ENCODE measurements around the gene MPND.

Gene MPND

DNA sequence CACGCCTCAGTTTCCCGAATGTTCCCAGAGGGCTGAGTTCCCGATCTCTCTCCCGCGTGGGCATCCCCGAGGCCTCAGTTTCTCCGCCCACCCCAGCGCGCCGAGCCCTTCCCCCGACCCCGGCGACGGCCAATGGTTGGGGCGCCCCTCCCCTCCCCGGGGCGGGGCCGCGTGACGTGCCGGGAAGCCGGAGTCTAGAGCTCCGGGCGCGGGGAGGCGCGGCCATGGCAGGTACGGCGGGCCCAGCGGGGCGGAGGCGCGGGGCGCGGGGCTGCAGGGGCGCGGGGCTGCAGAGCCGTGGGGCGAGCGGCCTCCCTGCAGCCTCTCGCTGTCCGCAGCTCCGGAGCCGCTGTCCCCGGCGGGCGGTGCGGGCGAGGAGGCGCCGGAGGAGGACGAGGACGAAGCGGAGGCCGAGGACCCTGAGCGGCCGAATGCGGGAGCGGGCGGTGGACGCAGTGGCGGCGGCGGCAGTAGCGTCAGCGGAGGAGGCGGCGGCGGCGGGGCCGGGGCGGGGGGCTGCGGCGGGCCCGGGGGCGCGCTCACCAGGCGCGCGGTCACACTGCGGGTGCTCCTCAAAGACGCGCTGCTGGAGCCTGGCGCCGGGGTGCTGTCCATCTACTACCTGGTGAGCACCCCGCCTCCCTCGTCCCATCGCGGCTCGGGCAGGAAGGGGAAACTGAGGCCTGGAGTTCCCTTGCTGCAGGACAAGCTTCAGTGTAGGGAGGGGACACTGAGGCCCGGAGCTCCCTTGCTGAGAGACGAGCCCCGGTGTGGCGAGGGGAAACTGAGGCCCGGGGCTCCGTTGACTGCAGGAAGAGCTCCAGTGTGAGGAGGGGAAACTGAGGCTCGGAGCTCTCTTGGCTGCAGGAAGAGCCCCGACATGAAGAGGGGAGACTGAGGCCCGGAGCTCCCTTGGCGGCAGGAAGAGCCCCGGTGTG lies at the start of gene MPND:
TSS of gene MPND (plus strand) at position 193 of the 938 bp plus-strand sequence. CDS start at position 225, 32 bp downstream.
- H3K4me3 ChIP-seq (ENCODE audit: low read depth, low read length, poor library complexity, severe bottlenecking) = peak within 1 kb of the TSS; percentile 87
- peak within 1 kb of the TSS; percentile 86 for H3K27ac ChIP-seq (ENCODE audit: low read depth, low read length, poor library complexity, severe bottlenecking)
- H3K27me3 ChIP-seq (ENCODE audit: insufficient read depth, low read length) = no peaks in the 10 kb centered on the region
- TF ChIP-seq EZH2 (IDR thresholded peaks at IDR 0.05; ENCODE audit: borderline replicate concordance, low read length) = no peak
- TF ChIP-seq, protein P1, sequence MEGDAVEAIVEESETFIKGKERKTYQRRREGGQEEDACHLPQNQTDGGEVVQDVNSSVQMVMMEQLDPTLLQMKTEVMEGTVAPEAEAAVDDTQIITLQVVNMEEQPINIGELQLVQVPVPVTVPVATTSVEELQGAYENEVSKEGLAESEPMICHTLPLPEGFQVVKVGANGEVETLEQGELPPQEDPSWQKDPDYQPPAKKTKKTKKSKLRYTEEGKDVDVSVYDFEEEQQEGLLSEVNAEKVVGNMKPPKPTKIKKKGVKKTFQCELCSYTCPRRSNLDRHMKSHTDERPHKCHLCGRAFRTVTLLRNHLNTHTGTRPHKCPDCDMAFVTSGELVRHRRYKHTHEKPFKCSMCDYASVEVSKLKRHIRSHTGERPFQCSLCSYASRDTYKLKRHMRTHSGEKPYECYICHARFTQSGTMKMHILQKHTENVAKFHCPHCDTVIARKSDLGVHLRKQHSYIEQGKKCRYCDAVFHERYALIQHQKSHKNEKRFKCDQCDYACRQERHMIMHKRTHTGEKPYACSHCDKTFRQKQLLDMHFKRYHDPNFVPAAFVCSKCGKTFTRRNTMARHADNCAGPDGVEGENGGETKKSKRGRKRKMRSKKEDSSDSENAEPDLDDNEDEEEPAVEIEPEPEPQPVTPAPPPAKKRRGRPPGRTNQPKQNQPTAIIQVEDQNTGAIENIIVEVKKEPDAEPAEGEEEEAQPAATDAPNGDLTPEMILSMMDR (IDR thresholded peaks at IDR 0.05; ENCODE audit: low read length) = no peak
- no peaks in the 10 kb centered on the region for H3F3A ChIP-seq (ENCODE audit: insufficient read depth, low read length)
- H4K20me1 ChIP-seq (ENCODE audit: insufficient read depth, low read length) = no peaks in the 10 kb centered on the region
- no peaks in the 10 kb centered on the region for H3K9me2 ChIP-seq (ENCODE audit: low read depth, low read length)
- no peaks in the 10 kb centered on the region for H3K79me2 ChIP-seq (ENCODE audit: insufficient read depth, low read length)
- H3K4me2 ChIP-seq (ENCODE audit: low read length) = peak within 1 kb of the TSS; percentile 79
- H2AFZ ChIP-seq (ENCODE audit: low read length) = peak within 1 kb of the TSS; percentile 93
- H3K9ac ChIP-seq (ENCODE audit: low read length) = peak within 1 kb of the TSS; percentile 87
- H3K36me3 ChIP-seq (ENCODE audit: insufficient read depth, low read length) = peaks cover 15% of the 10 kb centered on the region
- no peaks in the 10 kb centered on the region for H3K9me3 ChIP-seq (ENCODE audit: low read length)
- H3K4me1 ChIP-seq (ENCODE audit: insufficient read depth, low read length, severe bottlenecking) = peaks cover 14% of the 10 kb centered on the region

GRCh38 chr19:4294389-4294788 lies 49.0 kb upstream of the MPND start:
- Histone ChIP-seq H3K27ac (ENCODE audit: low read depth, low read length, poor library complexity, severe bottlenecking) (no peak overlapping the region), H3K27me3 (ENCODE audit: insufficient read depth, low read length) (peaks cover 4% of the 10 kb centered on the region; the same call in 1 of the 2 replicates), H3K9ac (ENCODE audit: low read length) (no peak overlapping the region), H3F3A (ENCODE audit: insufficient read depth, low read length) (no peaks in the 10 kb centered on the region), H3K4me2 (ENCODE audit: low read length) (no peak overlapping the region), H4K20me1 (ENCODE audit: insufficient read depth, low read length) (no peaks in the 10 kb centered on the region), H3K9me3 (ENCODE audit: low read length) (no peaks in the 10 kb centered on the region), H3K4me3 (ENCODE audit: low read depth, low read length, poor library complexity, severe bottlenecking) (no peak overlapping the region), H3K9me2 (ENCODE audit: low read depth, low read length) (no peaks in the 10 kb centered on the region), H2AFZ (ENCODE audit: low read length) (no peak overlapping the region), H3K36me3 (ENCODE audit: insufficient read depth, low read length) (no peaks in the 10 kb centered on the region), H3K4me1 (ENCODE audit: insufficient read depth, low read length, severe bottlenecking) (peaks cover 7% of the 10 kb centered on the region), H3K79me2 (ENCODE audit: insufficient read depth, low read length) (no peaks in the 10 kb centered on the region)
- TF ChIP-seq, protein P1 (IDR thresholded peaks at IDR 0.05; ENCODE audit: low read length) = no peak
- no peak for TF ChIP-seq EZH2 (IDR thresholded peaks at IDR 0.05; ENCODE audit: borderline replicate concordance, low read length)

GRCh38 chr19:4295972-4296771 lies 47.2 kb upstream of the MPND start:
- Histone ChIP-seq H3K4me3 (ENCODE audit: low read depth, low read length, poor library complexity, severe bottlenecking) (no peak overlapping the region), H3K36me3 (ENCODE audit: insufficient read depth, low read length) (no peaks in the 10 kb centered on the region)

More at GRCh38 chr19:4295972-4296771, 47.2 kb upstream of the MPND start:
- TF ChIP-seq EZH2 (IDR thresholded peaks at IDR 0.05; ENCODE audit: borderline replicate concordance, low read length) = no peak
- TF ChIP-seq, protein P1 (IDR thresholded peaks at IDR 0.05; ENCODE audit: low read length) = no peak
- H3F3A ChIP-seq (ENCODE audit: insufficient read depth, low read length) = no peaks in the 10 kb centered on the region
- H3K9me2 ChIP-seq (ENCODE audit: low read depth, low read length) = no peaks in the 10 kb centered on the region
- no peak overlapping the region for H3K27ac ChIP-seq (ENCODE audit: low read depth, low read length, poor library complexity, severe bottlenecking)
- no peak overlapping the region for H3K4me2 ChIP-seq (ENCODE audit: low read length)
- no peaks in the 10 kb centered on the region for H4K20me1 ChIP-seq (ENCODE audit: insufficient read depth, low read length)
- H2AFZ ChIP-seq (ENCODE audit: low read length) = no peak overlapping the region
- peaks cover 4% of the 10 kb centered on the region; the same call in 1 of the 2 replicates for H3K27me3 ChIP-seq (ENCODE audit: insufficient read depth, low read length)
- no peaks in the 10 kb centered on the region for H3K9me3 ChIP-seq (ENCODE audit: low read length)
- H3K4me1 ChIP-seq (ENCODE audit: insufficient read depth, low read length, severe bottlenecking) = peaks cover 7% of the 10 kb centered on the region
- no peak overlapping the region for H3K9ac ChIP-seq (ENCODE audit: low read length)
- H3K79me2 ChIP-seq (ENCODE audit: insufficient read depth, low read length) = no peaks in the 10 kb centered on the region

All from OCI-LY1 (cell line).